Measurements from ENCODE around the gene MALT1. TPM values are rescaled to one million over a fixed set of nuclear protein-coding genes. Genes with fewer than 3 reads are reported as not detected.
"Not testable (repeated sequence)": the region's sequence is repeated elsewhere in the genome, so short reads cannot be mapped to it uniquely, and the experiment has no call there.

MALT1 gene
- total and polyA plus RNA-seq, 2 donors (not counting 1 experiment from before 2014, with no cell fraction given): 42.4 to 81.2 TPM

DNA sequence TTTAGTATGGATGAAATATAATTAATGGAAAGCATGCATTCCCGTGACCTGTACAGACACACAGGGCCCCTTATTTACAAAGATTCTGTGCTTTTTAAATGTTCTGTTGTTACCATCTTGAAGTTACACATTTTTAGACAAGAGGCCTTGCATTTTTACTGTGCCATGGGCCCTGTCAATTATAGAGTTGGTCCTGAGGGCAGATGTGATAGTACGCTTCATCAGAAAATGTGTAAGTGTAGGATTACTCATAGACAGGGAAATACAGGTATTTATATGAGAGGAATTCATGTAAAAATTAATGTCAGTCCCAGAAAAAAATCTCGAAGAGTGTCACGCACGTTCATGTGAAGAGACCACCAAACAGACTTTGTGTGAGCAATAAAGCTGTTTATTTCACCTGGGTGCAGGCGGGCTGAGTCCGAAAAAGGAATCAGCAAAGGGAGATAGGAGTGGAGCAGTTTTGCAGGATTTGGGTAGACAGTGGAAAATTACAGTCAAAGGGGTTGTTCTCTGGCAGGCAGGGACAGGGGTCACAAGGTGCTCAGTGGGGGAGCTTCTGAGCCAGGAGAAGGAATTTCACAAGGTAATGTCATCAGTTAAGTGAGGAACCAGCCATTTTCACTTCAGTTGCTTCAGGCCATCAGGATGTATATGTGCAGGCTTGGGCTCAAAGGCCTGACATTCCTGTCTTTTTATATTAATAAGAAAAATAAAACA is 30.2 kb upstream of the MALT1 start:
- H3K4me2 ChIP-seq (replicated peaks; ENCODE audit: low read depth, low read length, poor library complexity, severe bottlenecking): no peak overlapping the region
- H3K36me3 ChIP-seq (replicated peaks in 1 of 2; ENCODE audit: control extremely low read depth in 1 of 2, control insufficient read depth in 1 of 2, extremely low read depth in 1 of 2, insufficient read depth in 2 of 2, low read length in 1 of 2): no peaks in the 10 kb centered on the region
- ChIA-PET POLR2A (interaction anchor here (1.0 to 1.7 kb wide), 2 partner anchors 17 to 30 kb away, joined by 4 to 5 read pairs; partner anchors contain the start of gene MALT1), CTCF (interaction anchor here (0.8 kb wide), 1 partner anchor 18 kb away, joined by 3 read pairs; no protein-coding TSS in a partner anchor)
- H3K4me3 ChIP-seq (ENCODE audit: control extremely low read depth in 1 of 5, extremely low read depth in 1 of 5, insufficient read depth in 1 of 5, low read depth in 2 of 5, low read length in 4 of 5): no peak overlapping the region
- no peak overlapping the region for H3K9ac ChIP-seq (ENCODE audit: low read length)
- no peaks in the 10 kb centered on the region for H3K9me3 Mint-ChIP-seq (ENCODE audit: insufficient read depth)
- H3K27me3 Mint-ChIP-seq: no peaks in the 10 kb centered on the region
- intact Hi-C loops (cut with micrococcal nuclease): no loop called here
- no peaks in the 10 kb centered on the region for H3K79me2 ChIP-seq (ENCODE audit: control insufficient read depth, insufficient read depth, low read length)
- ATAC-seq (ENCODE audit: low read depth) (no peak), DNase-seq (no peak)
- no peak overlapping the region for H3K27ac Mint-ChIP-seq
- no peak for TF ChIP-seq CTCF (IDR thresholded peaks at IDR 0.05)
- TF ChIP-seq EZH2 (IDR thresholded peaks at IDR 0.05; ENCODE audit: borderline replicate concordance, insufficient read depth, low read depth, low read length, poor library complexity, severe bottlenecking): no peak
- H3K27me3 ChIP-seq (replicated peaks in 1 of 4; ENCODE audit: control extremely low read depth in 1 of 4, control insufficient read depth in 3 of 4, insufficient read depth in 4 of 4, low read length in 3 of 4): no peaks in the 10 kb centered on the region
- H3K4me1 ChIP-seq (ENCODE audit: control insufficient read depth in 2 of 2, insufficient read depth in 2 of 2, low read length in 2 of 2): peaks cover 44 to 45% of the 10 kb centered on the region in 2 donors
- H3K9me3 ChIP-seq (ENCODE audit: control extremely low read depth in 1 of 3, control insufficient read depth in 2 of 3, insufficient read depth in 1 of 3, low read length in 2 of 3): peaks cover 0 to 23% (median 1%) of the 10 kb centered on the region in 3 donors
- no peak overlapping the region for H2AFZ ChIP-seq (ENCODE audit: insufficient read depth, low read depth, low read length, poor library complexity, severe bottlenecking)
- H3K4me3 Mint-ChIP-seq: no peak overlapping the region
- peaks cover 22% of the 10 kb centered on the region for H3K4me1 Mint-ChIP-seq
- H3K27ac ChIP-seq (ENCODE audit: low read length in 2 of 2): no peak overlapping the region
- WGBS (ENCODE audit: insufficient coverage): 94% methylated on average over 6 of the region's 7 CpGs
- no peaks in the 10 kb centered on the region for H4K20me1 ChIP-seq (ENCODE audit: control insufficient read depth, insufficient read depth, low read length, poor library complexity, severe bottlenecking)

- DNase-seq; H3K79me2 ChIP-seq (ENCODE audit: control insufficient read depth, insufficient read depth, low read length); intact Hi-C loops (cut with micrococcal nuclease); H2AFZ ChIP-seq (ENCODE audit: insufficient read depth, low read depth, low read length, poor library complexity, severe bottlenecking); ATAC-seq (ENCODE audit: low read depth); H3K27me3 Mint-ChIP-seq; H3K9ac ChIP-seq (ENCODE audit: low read length); CTCF ChIA-PET; H3K27ac Mint-ChIP-seq; H3K27ac ChIP-seq (ENCODE audit: low read length in 2 of 2); H3K36me3 ChIP-seq (replicated peaks in 1 of 2; ENCODE audit: control extremely low read depth in 1 of 2, control insufficient read depth in 1 of 2, extremely low read depth in 1 of 2, insufficient read depth in 2 of 2, low read length in 1 of 2); H3K4me2 ChIP-seq (replicated peaks; ENCODE audit: low read depth, low read length, poor library complexity, severe bottlenecking); H3K27me3 ChIP-seq (replicated peaks in 1 of 4; ENCODE audit: control extremely low read depth in 1 of 4, control insufficient read depth in 3 of 4, insufficient read depth in 4 of 4, low read length in 3 of 4); H3K4me3 ChIP-seq (ENCODE audit: control extremely low read depth in 1 of 5, extremely low read depth in 1 of 5, insufficient read depth in 1 of 5, low read depth in 2 of 5, low read length in 4 of 5); H3K4me3 Mint-ChIP-seq; H3K9me3 Mint-ChIP-seq (ENCODE audit: insufficient read depth); POLR2A ChIA-PET; H4K20me1 ChIP-seq (ENCODE audit: control insufficient read depth, insufficient read depth, low read length, poor library complexity, severe bottlenecking): not testable (repeated sequence)
- 97% methylated on average over 6 of the region's 6 CpGs for WGBS (ENCODE audit: insufficient coverage)
- H3K9me3 ChIP-seq (ENCODE audit: control extremely low read depth in 1 of 3, control insufficient read depth in 2 of 3, insufficient read depth in 1 of 3, low read length in 2 of 3): peaks cover 2 to 34% (median 8%) of the 10 kb centered on the region in 3 donors
- peaks cover 39 to 40% of the 10 kb centered on the region in 2 donors for H3K4me1 ChIP-seq (ENCODE audit: control insufficient read depth in 2 of 2, insufficient read depth in 2 of 2, low read length in 2 of 2)
- peaks cover 18% of the 10 kb centered on the region for H3K4me1 Mint-ChIP-seq
These were observed 27.7 kb upstream of the MALT1 start for GRCh38 chr18:58643557-58643956.

All from B cell (primary cell).